K562 (cell line): ENCODE measurements around the gene HEPACAM. TPM values are rescaled to one million over a fixed set of nuclear protein-coding genes. Genes with fewer than 3 reads are reported as not detected.

ENCODE experiments used
- ATAC-seq: fragments of 200-7000 bp; cut with Tn5 transposase; 3 replicates; pipeline ENCODE4 v1.9.1; 2020; ENCODE audit warnings: moderate library complexity
- BruUV-seq: library from RNA; stranded (reverse); fragments of 400-500 nt; replicated peaks from 2 replicates; lab custom pipeline; 2021; lab: Mats Ljungman, UMichigan
- CTCF ChIA-PET: fragments of 300-600 bp; formaldehyde crosslinking; extraction: SDS; loops from one replicate; lab custom pipeline; 2021; ENCODE audit warnings: low intra/inter-chr PET ratio; lab: Yijun Ruan, JAX
- POLR2A ChIA-PET: fragments of 300-600, 350-650 bp; sonication (Branson Sonifier 250); formaldehyde crosslinking; extraction: SDS; loops from one replicate; lab custom pipeline; 2021; ENCODE audit warnings: antibody characterized with exemption, inconsistent platforms; lab: Yijun Ruan, JAX
- DNase-seq, 4 experiments: peaks; one replicate each; pipeline versions ENCODE4 v3.0.0 to v3.0.0-alpha.2; 2011 to 2018; ENCODE audit warnings: low spot score in 3 of 4, mixed read lengths in 3 of 4; ENCODE audit errors: extremely low read depth in 1 of 4
- FAIRE-seq: peaks from 2 replicates; lab custom pipeline; 2011; peaks lifted over from hg19 to GRCh38; lab: Jason Lieb, UNC
- H2AFZ ChIP-seq: 2 replicates; pipeline ENCODE4 v1.6.0; 2011; ENCODE audit warnings: low read depth, low read length, control low read depth, inconsistent platforms
- H3K27ac ChIP-seq: fragments of 200-600 bp; 3 replicates; pipeline ENCODE4 v1.8.0; 2011; ENCODE audit warnings: low read depth, mild to moderate bottlenecking, control low read depth, inconsistent platforms, low read length, moderate library complexity, mixed read lengths; ENCODE audit errors: extremely low read depth
- H3K27me3 ChIP-seq, 2 experiments: fragments of 300-600 bp in 1 of 2; 2 replicates in 1 of 2; 3 replicates in 1 of 2; pipeline versions ENCODE4 v1.6.0 to v1.8.0; 2011; ENCODE audit warnings: inconsistent platforms in 2 of 2, low read length in 2 of 2, mild to moderate bottlenecking in 1 of 2, mixed read lengths in 1 of 2, moderate library complexity in 1 of 2; ENCODE audit not compliant: control insufficient read depth in 2 of 2, insufficient read depth in 2 of 2
- H3K36me3 ChIP-seq: fragments of 300-600 bp; 3 replicates; pipeline ENCODE4 v1.8.0; 2011; ENCODE audit warnings: mild to moderate bottlenecking, low read length, inconsistent platforms; ENCODE audit not compliant: control insufficient read depth, insufficient read depth
- H3K4me1 ChIP-seq, 2 experiments: fragments of 200-600 bp in 1 of 2; replicated peaks in 1 of 2; 2 replicates in 1 of 2; 3 replicates in 1 of 2; pipeline versions ENCODE4 v1.5.1 to v1.8.0; 2011; ENCODE audit warnings: inconsistent platforms in 2 of 2, low read length in 2 of 2, mild to moderate bottlenecking in 1 of 2, mixed read lengths in 1 of 2, moderate library complexity in 1 of 2; ENCODE audit not compliant: control insufficient read depth in 2 of 2, insufficient read depth in 2 of 2
- H3K4me2 ChIP-seq: 2 replicates; pipeline ENCODE4 v1.6.1; 2011; ENCODE audit warnings: low read length, control low read depth, inconsistent platforms, mixed read lengths; ENCODE audit not compliant: insufficient read depth
- H3K4me3 ChIP-seq: fragments of 200-600 bp; sonication (generic), shearing (Covaris generic); 2 replicates; pipeline ENCODE4 v1.5.1; 2016; ENCODE audit warnings: control low read depth, inconsistent platforms
- H3K79me2 ChIP-seq: fragments of 200-600 bp; 3 replicates; pipeline ENCODE4 v1.8.0; 2011; ENCODE audit warnings: low read length, inconsistent platforms; ENCODE audit not compliant: control insufficient read depth, insufficient read depth
- H3K9ac ChIP-seq, 2 experiments: 2 replicates each; pipeline versions ENCODE4 v1.6.0 to v1.6.1; 2011; ENCODE audit warnings: low read depth in 2 of 2, low read length in 2 of 2, control low read depth in 1 of 2, inconsistent platforms in 1 of 2, mild to moderate bottlenecking in 1 of 2, mixed read lengths in 1 of 2; ENCODE audit not compliant: insufficient read depth in 1 of 2
- H3K9me1 ChIP-seq: one replicate; pipeline ENCODE4 v1.6.0; 2011; ENCODE audit warnings: inconsistent platforms, mild to moderate bottlenecking, low read length, moderate library complexity; ENCODE audit not compliant: control insufficient read depth, insufficient read depth
- H3K9me3 ChIP-seq: replicated peaks from 2 replicates; pipeline ENCODE4 v1.5.1; 2011; ENCODE audit warnings: low read depth, low read length, inconsistent platforms; ENCODE audit not compliant: control insufficient read depth, insufficient read depth
- H4K20me1 ChIP-seq: replicated peaks from 2 replicates; pipeline ENCODE4 v1.6.1; 2011; ENCODE audit warnings: low read length, inconsistent platforms, mixed read lengths; ENCODE audit not compliant: control insufficient read depth, insufficient read depth
- CCAR2 ChIP-seq: fragments of 200-400 bp; formaldehyde crosslinking; IDR thresholded peaks from 2 replicates; pipeline ENCODE4 v1.6.1; 2017; ENCODE audit warnings: mild to moderate bottlenecking, low read depth, low read length
- E2F3 ChIP-seq: fragments of 250-450 bp; sonication (Bioruptor Pico); IDR thresholded peaks from 2 replicates; pipeline ENCODE4 v1.4.0; 2020; ENCODE audit warnings: mild to moderate bottlenecking
- FOXP4 ChIP-seq: sonication (generic); formaldehyde crosslinking; IDR thresholded peaks from 2 replicates; pipeline ENCODE4 v1.8.0; 2022; ENCODE audit warnings: mild to moderate bottlenecking, missing genetic modification reagents, borderline replicate concordance
- HCFC1 ChIP-seq: IDR thresholded peaks from 2 replicates; pipeline ENCODE4 v1.6.1; 2012; ENCODE audit warnings: low read depth, low read length, improper control_type of control experiment
- NFIX ChIP-seq: fragments of 250-450 bp; sonication (Bioruptor Pico); IDR thresholded peaks from 2 replicates; pipeline ENCODE4 v1.4.0; 2020; ENCODE audit warnings: low read depth, mild to moderate bottlenecking, moderate library complexity
- NRF1 ChIP-seq, 2 experiments: fragments of 450-650 bp; IDR thresholded peaks in 1 of 2; conservative IDR thresholded peaks in 1 of 2; 2 replicates each; pipeline ENCODE4 v1.6.1; 2014; ENCODE audit warnings: mild to moderate bottlenecking in 2 of 2
- PCBP1 ChIP-seq: fragments of 200-400 bp; formaldehyde crosslinking; IDR thresholded peaks from 2 replicates; pipeline ENCODE4 v1.6.1; 2018; ENCODE audit warnings: mild to moderate bottlenecking, low read depth, low read length; ENCODE audit not compliant: poor library complexity, severe bottlenecking
- PCBP2 ChIP-seq: fragments of 200-400 bp; formaldehyde crosslinking; IDR thresholded peaks from 2 replicates; pipeline ENCODE4 v1.6.1; 2018; ENCODE audit warnings: low read length, low read depth, mild to moderate bottlenecking, moderate library complexity; ENCODE audit not compliant: poor library complexity, severe bottlenecking
- POLR2A ChIP-seq: fragments of 450-650 bp; conservative IDR thresholded peaks from 2 replicates; pipeline ENCODE4 v1.6.1; 2016
- PRMT5 ChIP-seq: sonication (generic); formaldehyde crosslinking; IDR thresholded peaks from 2 replicates; pipeline ENCODE4 v1.5.0; 2020; ENCODE audit warnings: missing genetic modification reagents
- PTRF ChIP-seq: fragments of 450-650 bp; IDR thresholded peaks from 2 replicates; pipeline ENCODE4 v1.6.1; 2016; ENCODE audit warnings: mild to moderate bottlenecking, missing genetic modification characterization, missing compliant biosample characterization
- RBM34 ChIP-seq: fragments of 200-400 bp; formaldehyde crosslinking; IDR thresholded peaks from 2 replicates; pipeline ENCODE4 v1.6.1; 2018; ENCODE audit warnings: low read length, borderline replicate concordance; ENCODE audit not compliant: insufficient read depth
- SAFB ChIP-seq: fragments of 200-400 bp; formaldehyde crosslinking; IDR thresholded peaks from 2 replicates; pipeline ENCODE4 v1.6.1; 2017; ENCODE audit warnings: low read depth, low read length, borderline replicate concordance
- SIN3B ChIP-seq: fragments of 450-650 bp; IDR thresholded peaks from 2 replicates; pipeline ENCODE4 v1.6.1; 2017; ENCODE audit warnings: low read depth, mild to moderate bottlenecking, moderate library complexity
- THAP7 ChIP-seq: fragments of 250-450 bp; sonication (Bioruptor Pico); IDR thresholded peaks from 2 replicates; pipeline ENCODE4 v1.5.0; 2021
- ZNF12 ChIP-seq: sonication (generic); formaldehyde crosslinking; IDR thresholded peaks from 2 replicates; pipeline ENCODE4 v1.4.0; 2020; ENCODE audit warnings: mild to moderate bottlenecking, missing genetic modification reagents
- ZNF146 ChIP-seq: IDR thresholded peaks from one replicate; pipeline ENCODE4 v1.6.1; 2018; ENCODE audit warnings: missing compliant biosample characterization; ENCODE audit not compliant: unreplicated experiment
- ZSCAN32 ChIP-seq: fragments of 450-650 bp; formaldehyde crosslinking; IDR thresholded peaks from 2 replicates; pipeline ENCODE4 v1.4.0; 2020; ENCODE audit warnings: mild to moderate bottlenecking, moderate library complexity
- WGBS: fragments of 100-300 bp; shearing (Covaris generic); methylation state at CpG from one replicate; pipeline ENCODE4 v1.1.6; 2016; ENCODE audit warnings: low coverage, mixed read lengths; ENCODE audit not compliant: insufficient coverage; ENCODE audit errors: missing lambda C conversion rate; 5-methylcytosine and 5-hydroxymethylcytosine counted together
- in situ Hi-C: fragments of 300-500 bp; cut with MboI; formaldehyde crosslinking; loops from 4 replicates; pipeline ENCODE4 v1.15.0; 2018; ENCODE audit warnings: inconsistent platforms, mixed read lengths
- intact Hi-C: fragments of 100-400 bp; cut with micrococcal nuclease; formaldehyde crosslinking; loops from 2 replicates; pipeline ENCODE4 v1.14.2; 2022
- polyA plus RNA-seq, 8 experiments: library from polyadenylated mRNA; depleted of rRNA in 4 of 8; stranded (reverse) in 5 of 8; unstranded in 3 of 8; fragments of >200 nt; fragmentation: Nextera tagmentation in 2 of 8; fragmentation: Illumina TruSeq in 1 of 8; extraction: Ambion mirVana in 2 of 8; extraction: Trizol in 1 of 8; gene quantifications; 2 replicates each; pipeline versions ENCODE4 v1.2.1 to v1.2.3, GENCODE V29; 2011 to 2014; ENCODE audit warnings: inconsistent platforms in 1 of 8, missing spikeins in 1 of 8
- total RNA-seq, 7 experiments: library from RNA; depleted of rRNA in 6 of 7; stranded (reverse); fragments of >200 nt in 6 of 7; fragmentation: Illumina TruSeq in 2 of 7; extraction: Trizol in 2 of 7; gene quantifications; 2 replicates each; pipeline versions ENCODE4 v1.2.1 to v1.2.3, GENCODE V29; 2011 to 2021; ENCODE audit warnings: low replicate concordance in 1 of 7

The HEPACAM gene
- total and polyA plus RNA-seq, 9 of the 15 experiments (the other 6 are each of a cell fraction or from before 2014, with no cell fraction given), result not detected

- no TSS peak for BruUV-seq
- ATAC-seq (no peak), FAIRE-seq (no peak), DNase-seq (no peak)
- H3K9me3 ChIP-seq, result no peaks in the 10 kb centered on the region
- no peaks in the 10 kb centered on the region for H3K36me3 ChIP-seq
- TF ChIP-seq CCAR2 (no peak), ZNF146 (no peak), RBM34 (no peak), POLR2A (no peak), NFIX (CRISPR knock-in tag) (no peak), PCBP1 (no peak), HCFC1 (no peak), THAP7 (CRISPR knock-in tag) (no peak), NRF1 (conservative IDR thresholded peaks at IDR 0.05 in 1 of 2, IDR thresholded peaks at IDR 0.05 in 1 of 2) (no peak), ZSCAN32 (no peak), PCBP2 (no peak), SAFB (no peak), SIN3B (no peak), E2F3 (CRISPR knock-in tag) (no peak), FOXP4 (CRISPR knock-in tag) (no peak), PRMT5 (no peak), PTRF (no peak), ZNF12 (CRISPR knock-in tag) (no peak)
- 3% methylated on average over 5 of the region's 5 CpGs for WGBS
- H4K20me1 ChIP-seq, result no peaks in the 10 kb centered on the region
- H3K4me1 ChIP-seq, result no peaks in the 10 kb centered on the region
- H3K4me3 ChIP-seq, result no peak overlapping the region
- in situ Hi-C loops, result no loop called here
- POLR2A ChIA-PET, result interaction anchor here (1.2 kb wide), 1 partner anchor 8 kb away, joined by 3 read pairs; no protein-coding TSS in a partner anchor
- CTCF ChIA-PET, result no interaction called here
- H3K27ac ChIP-seq, result no peak overlapping the region
- H3K9ac ChIP-seq, result no peak overlapping the region
- no peak overlapping the region for H3K4me2 ChIP-seq
- intact Hi-C loops, result no loop called here
- H3K27me3 ChIP-seq, result peaks cover 32 to 57% of the 10 kb centered on the region in 2 experiments; a peak in 4 of 5 replicates
- H3K9me1 ChIP-seq, result no peaks in the 10 kb centered on the region
- H2AFZ ChIP-seq, result no peak overlapping the region
- H3K79me2 ChIP-seq, result no peaks in the 10 kb centered on the region
Measured at GRCh38 chr11:124920356-124920755, 15.5 kb downstream of the HEPACAM start.
